Measurements from ENCODE around the gene GLG1. TPM values are rescaled to one million over a fixed set of nuclear protein-coding genes. Genes with fewer than 3 reads are reported as not detected.

Gene GLG1
- total RNA-seq, 6 experiments from 2014 or later: 42.4 to 65.1 (median 44.7) TPM

DNA sequence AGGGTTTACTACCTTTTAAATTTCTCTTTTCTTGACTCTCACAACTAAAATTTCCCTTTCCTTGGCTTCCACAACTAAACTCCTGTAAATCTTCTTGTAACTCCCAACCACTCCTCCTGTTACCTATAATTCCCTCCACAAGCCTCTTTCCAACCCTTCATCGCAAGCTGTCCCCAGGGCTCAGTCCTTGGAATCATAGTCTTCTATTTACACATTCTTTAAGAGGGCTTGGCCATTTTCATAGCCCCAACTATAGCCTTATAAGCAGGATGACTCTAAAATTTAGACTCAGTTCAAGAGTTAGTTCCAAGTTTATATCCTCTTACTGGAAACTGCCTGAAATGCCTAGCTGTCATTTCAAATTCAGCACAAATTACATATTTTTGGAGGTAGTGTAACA lies 23.9 kb downstream of the GLG1 start:
- DNase-seq: no peak
- ATAC-seq: no peak
- intact Hi-C loops (cut with DNase I): no loop called here
- Histone ChIP-seq H3K36me3 (no peaks in the 10 kb centered on the region), H3K27me3 (no peaks in the 10 kb centered on the region), H3K27ac (no peak overlapping the region), H3K4me1 (peaks cover 0 to 10% (median 6%) of the 10 kb centered on the region in 4 donors), H3K9me3 (no peaks in the 10 kb centered on the region), H3K4me3 (no peak overlapping the region)
- WGBS (ENCODE audit: insufficient coverage, low coverage, low lambda C conversion rate, missing lambda C conversion rate): 100% methylated on average over 1 of the region's 1 CpG
- no peak for TF ChIP-seq POLR2A (IDR thresholded peaks at IDR 0.05)
- TF ChIP-seq, protein P1, sequence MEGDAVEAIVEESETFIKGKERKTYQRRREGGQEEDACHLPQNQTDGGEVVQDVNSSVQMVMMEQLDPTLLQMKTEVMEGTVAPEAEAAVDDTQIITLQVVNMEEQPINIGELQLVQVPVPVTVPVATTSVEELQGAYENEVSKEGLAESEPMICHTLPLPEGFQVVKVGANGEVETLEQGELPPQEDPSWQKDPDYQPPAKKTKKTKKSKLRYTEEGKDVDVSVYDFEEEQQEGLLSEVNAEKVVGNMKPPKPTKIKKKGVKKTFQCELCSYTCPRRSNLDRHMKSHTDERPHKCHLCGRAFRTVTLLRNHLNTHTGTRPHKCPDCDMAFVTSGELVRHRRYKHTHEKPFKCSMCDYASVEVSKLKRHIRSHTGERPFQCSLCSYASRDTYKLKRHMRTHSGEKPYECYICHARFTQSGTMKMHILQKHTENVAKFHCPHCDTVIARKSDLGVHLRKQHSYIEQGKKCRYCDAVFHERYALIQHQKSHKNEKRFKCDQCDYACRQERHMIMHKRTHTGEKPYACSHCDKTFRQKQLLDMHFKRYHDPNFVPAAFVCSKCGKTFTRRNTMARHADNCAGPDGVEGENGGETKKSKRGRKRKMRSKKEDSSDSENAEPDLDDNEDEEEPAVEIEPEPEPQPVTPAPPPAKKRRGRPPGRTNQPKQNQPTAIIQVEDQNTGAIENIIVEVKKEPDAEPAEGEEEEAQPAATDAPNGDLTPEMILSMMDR (IDR thresholded peaks at IDR 0.05): no peak

DNA sequence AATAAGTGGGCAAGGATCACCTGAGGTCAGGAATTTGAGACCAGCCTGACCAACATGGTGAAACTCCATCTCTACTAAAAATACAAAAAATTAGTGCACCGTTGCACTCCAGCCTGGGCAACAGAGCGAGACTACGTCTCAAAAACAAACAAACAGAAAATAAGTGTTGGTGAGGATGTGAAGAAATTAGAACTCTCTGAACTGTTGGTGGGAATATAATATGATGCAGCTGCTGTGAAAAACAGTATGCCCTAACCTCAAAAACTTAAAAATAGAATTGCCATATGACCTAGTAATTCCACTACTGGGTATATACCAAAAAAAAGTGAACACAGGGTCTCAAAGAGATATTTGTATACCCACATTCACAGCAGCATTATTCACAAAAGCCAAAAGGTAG lies 26.1 kb downstream of the GLG1 start:
- Histone ChIP-seq H3K4me3 (no peak overlapping the region), H3K9me3 (no peaks in the 10 kb centered on the region), H3K27me3 (no peaks in the 10 kb centered on the region), H3K4me1 (peaks cover 0 to 15% (median 6%) of the 10 kb centered on the region in 4 donors), H3K36me3 (no peaks in the 10 kb centered on the region), H3K27ac (no peak overlapping the region)
- TF ChIP-seq, protein P1 (IDR thresholded peaks at IDR 0.05): no peak
- intact Hi-C loops (cut with DNase I): no loop called here
- ATAC-seq (no peak), DNase-seq (no peak)
- WGBS (ENCODE audit: insufficient coverage, low coverage, low lambda C conversion rate, missing lambda C conversion rate): 38% methylated on average over 3 of the region's 3 CpGs

DNA sequence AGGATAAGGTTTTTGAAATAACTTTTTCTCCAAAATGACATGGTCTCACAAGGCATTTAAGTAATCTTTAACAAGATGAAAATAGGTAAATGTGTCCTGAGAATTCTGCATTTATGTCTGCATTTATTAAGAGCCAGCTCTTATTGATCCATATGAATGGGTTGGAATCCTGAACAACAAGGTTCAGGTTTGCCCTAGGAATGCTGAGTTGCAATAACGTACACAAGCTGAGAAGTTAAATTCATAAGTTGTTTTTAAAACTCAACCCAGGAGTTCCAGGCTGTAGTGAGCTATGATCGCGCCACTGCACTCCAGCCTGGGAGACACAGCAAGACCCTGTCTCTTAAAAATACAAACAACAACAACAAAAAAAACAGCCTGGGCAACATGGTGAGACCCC lies 28.1 kb downstream of the GLG1 start:
- 73% methylated on average over 3 of the region's 3 CpGs for WGBS (ENCODE audit: insufficient coverage, low coverage, low lambda C conversion rate, missing lambda C conversion rate)
- H3K36me3 ChIP-seq: no peaks in the 10 kb centered on the region
- H3K27ac ChIP-seq: no peak overlapping the region
- H3K4me3 ChIP-seq: no peak overlapping the region
- intact Hi-C loops (cut with DNase I): no loop called here
- no peaks in the 10 kb centered on the region for H3K27me3 ChIP-seq
- no peak for DNase-seq
- TF ChIP-seq, protein P1 (IDR thresholded peaks at IDR 0.05): no peak
- no peak for TF ChIP-seq POLR2A (IDR thresholded peaks at IDR 0.05)
- peaks cover 0 to 25% (median 6%) of the 10 kb centered on the region in 4 donors for H3K4me1 ChIP-seq
- ATAC-seq: no peak
- no peaks in the 10 kb centered on the region for H3K9me3 ChIP-seq

DNA sequence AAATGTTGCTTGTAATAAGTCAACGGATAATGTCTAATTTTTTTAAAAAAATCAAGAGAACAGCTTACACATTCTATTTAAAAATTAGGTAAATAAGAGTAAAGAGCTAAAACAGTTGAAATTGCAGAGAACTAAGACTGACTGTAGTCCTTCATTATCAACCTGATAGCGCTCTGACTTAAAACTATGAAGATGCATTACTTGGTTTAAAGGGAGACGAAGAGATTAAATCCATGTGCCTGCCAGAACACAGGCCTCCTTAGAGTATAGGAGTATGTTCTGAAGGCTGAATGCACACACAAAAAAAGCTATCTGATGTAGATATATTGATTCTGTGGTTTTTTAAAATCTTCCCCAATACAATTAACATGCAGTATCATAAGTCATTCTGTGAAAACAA lies 28.5 kb downstream of the GLG1 start:
- H3K4me1 ChIP-seq: peaks cover 0 to 27% (median 6%) of the 10 kb centered on the region in 4 donors
- no peak for ATAC-seq
- intact Hi-C loops (cut with DNase I): no loop called here
- TF ChIP-seq, protein P1 (IDR thresholded peaks at IDR 0.05): no peak
- no peak for TF ChIP-seq POLR2A (IDR thresholded peaks at IDR 0.05)
- 97% methylated on average over 3 of the region's 3 CpGs for WGBS (ENCODE audit: insufficient coverage, low coverage, low lambda C conversion rate, missing lambda C conversion rate)
- H3K36me3 ChIP-seq: no peaks in the 10 kb centered on the region
- no peak overlapping the region for H3K27ac ChIP-seq
- no peaks in the 10 kb centered on the region for H3K9me3 ChIP-seq
- no peak overlapping the region for H3K4me3 ChIP-seq
- no peaks in the 10 kb centered on the region for H3K27me3 ChIP-seq
- DNase-seq: no peak

DNA sequence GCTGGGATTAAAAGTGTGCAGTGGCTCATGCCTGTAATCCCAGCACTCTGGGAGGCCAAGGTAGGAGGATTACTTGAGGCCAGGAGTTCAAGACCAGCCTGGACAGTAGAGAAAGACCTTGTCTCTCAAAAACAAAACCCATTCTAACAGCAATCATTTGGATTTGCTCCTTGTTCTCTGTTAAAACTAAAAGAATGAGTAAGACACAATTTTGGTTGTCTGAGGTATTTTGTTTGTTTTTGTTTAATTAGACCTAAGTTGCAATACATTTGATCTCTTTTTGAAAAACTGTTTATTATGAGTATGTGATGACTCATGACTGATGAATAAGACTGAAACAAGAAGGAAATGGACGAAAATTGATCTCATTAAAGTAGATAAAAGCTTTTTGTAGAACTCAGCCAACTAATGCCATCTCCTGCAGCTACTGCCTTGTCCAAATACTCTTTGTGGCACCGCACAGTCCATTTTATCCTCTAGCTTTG lies 29.0 kb downstream of the GLG1 start:
- ATAC-seq: peak in 1 of 4 donors; percentile 63
- intact Hi-C loops (cut with DNase I): no loop called here
- TF ChIP-seq POLR2A (IDR thresholded peaks at IDR 0.05): no peak
- TF ChIP-seq, protein P1 (IDR thresholded peaks at IDR 0.05): no peak
- WGBS (ENCODE audit: insufficient coverage, low coverage, low lambda C conversion rate, missing lambda C conversion rate): 43% methylated on average over 2 of the region's 2 CpGs
- Histone ChIP-seq H3K9me3 (no peaks in the 10 kb centered on the region), H3K27ac (no peak overlapping the region), H3K4me1 (peaks cover 0 to 27% (median 6%) of the 10 kb centered on the region in 4 donors), H3K36me3 (no peaks in the 10 kb centered on the region), H3K4me3 (no peak overlapping the region), H3K27me3 (no peaks in the 10 kb centered on the region)
- no peak for DNase-seq

Measured in right lobe of liver (tissue), 6 donors.